NCI-H1417 (cell line): ENCODE data around the gene SLC17A5.
"Not testable (repeated sequence)": the region's sequence is repeated elsewhere in the genome, so short reads cannot be mapped to it uniquely, and the experiment has no call there.

Source experiments
- DNase-seq, 3 experiments: peaks; one replicate each; lab custom pipeline; 2025; lab: John Stamatoyannopoulos, UW

SLC17A5 gene, protein sequence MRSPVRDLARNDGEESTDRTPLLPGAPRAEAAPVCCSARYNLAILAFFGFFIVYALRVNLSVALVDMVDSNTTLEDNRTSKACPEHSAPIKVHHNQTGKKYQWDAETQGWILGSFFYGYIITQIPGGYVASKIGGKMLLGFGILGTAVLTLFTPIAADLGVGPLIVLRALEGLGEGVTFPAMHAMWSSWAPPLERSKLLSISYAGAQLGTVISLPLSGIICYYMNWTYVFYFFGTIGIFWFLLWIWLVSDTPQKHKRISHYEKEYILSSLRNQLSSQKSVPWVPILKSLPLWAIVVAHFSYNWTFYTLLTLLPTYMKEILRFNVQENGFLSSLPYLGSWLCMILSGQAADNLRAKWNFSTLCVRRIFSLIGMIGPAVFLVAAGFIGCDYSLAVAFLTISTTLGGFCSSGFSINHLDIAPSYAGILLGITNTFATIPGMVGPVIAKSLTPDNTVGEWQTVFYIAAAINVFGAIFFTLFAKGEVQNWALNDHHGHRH

DNA sequence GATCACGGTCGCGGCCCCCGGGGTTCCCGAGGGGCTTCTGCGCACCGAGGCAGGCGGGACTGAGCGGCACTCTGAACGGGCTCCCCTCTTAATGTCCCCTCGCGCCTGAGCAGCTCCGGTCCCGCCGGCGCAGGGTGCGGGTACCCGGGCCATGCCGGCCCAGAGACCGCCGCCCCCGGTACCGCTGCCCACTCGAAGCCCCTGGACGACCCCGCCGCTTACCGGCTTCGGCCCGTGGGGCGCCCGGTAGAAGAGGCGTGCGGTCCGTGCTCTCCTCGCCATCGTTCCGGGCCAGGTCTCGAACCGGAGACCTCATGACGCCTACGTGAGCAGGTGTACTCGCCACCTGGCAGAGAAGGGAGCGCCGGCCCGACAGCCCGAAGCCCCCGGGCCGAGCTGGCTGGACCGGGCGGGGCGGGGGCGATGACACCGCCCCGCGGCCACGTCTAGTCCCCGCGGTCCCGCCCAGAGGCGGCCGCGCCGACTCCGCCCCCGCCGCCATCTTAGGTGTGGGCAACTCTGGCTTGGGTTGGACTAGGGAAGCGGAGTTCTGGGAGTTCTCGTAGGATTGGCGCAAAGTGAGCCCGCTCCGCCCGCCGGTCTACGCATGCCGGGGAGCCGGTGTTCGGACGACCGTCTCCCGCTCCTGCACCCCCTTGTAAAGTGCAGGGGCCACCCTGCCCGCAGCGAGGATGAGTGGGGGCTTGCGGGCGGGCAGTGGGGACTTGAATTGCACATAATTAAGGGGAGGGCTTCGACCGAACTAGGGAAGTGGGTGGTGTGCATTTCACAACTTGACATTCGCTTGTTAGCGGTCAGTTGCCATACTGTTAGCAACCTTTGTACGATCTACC lies at the start of gene SLC17A5:
Gene SLC17A5 (minus strand): TSS at position 422 of the 854 bp plus-strand sequence. CDS start 106 bp downstream, at position 316.
- peak; percentile 93 to 97 (median 95) for DNase-seq

DNA sequence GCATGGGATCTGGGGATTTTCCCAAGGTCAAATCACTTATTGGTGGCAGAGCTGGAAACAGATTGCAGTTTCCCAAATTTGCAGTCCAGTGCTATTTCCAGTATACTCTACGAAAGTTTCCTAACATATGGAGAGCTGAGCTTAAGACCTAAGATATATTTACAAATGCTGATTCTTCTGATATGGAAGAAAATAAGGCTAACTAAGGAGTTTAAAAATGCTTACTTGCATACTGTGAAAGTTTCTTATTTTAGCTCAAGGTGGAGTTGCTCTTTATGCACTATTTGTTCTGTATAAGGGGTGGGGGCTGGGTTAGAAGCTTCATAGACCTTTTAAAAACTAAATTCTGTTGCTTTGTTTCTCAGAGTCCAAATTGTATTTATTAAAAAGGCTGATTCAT lies 49.7 kb upstream of the SLC17A5 start:
- DNase-seq: no peak

DNA sequence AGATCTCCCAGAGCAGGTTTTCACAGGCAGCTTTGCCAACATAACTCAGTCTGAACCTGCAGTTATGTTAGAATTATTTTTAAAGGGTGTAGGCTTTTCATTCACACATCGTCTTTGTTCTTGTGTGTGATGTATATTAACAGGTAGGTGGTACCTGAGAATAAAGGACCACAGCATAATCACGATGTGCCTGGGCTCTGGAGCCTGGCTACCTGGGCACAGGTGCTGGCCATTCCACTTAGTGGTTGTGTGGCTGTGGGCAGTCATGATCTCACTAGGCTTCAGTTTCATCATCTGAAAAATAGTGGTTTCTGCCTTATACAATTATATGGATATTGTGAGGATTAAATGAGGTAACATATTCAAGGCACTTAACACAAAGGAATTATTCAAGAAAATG lies 48.7 kb upstream of the SLC17A5 start:
- no peak for DNase-seq

DNA sequence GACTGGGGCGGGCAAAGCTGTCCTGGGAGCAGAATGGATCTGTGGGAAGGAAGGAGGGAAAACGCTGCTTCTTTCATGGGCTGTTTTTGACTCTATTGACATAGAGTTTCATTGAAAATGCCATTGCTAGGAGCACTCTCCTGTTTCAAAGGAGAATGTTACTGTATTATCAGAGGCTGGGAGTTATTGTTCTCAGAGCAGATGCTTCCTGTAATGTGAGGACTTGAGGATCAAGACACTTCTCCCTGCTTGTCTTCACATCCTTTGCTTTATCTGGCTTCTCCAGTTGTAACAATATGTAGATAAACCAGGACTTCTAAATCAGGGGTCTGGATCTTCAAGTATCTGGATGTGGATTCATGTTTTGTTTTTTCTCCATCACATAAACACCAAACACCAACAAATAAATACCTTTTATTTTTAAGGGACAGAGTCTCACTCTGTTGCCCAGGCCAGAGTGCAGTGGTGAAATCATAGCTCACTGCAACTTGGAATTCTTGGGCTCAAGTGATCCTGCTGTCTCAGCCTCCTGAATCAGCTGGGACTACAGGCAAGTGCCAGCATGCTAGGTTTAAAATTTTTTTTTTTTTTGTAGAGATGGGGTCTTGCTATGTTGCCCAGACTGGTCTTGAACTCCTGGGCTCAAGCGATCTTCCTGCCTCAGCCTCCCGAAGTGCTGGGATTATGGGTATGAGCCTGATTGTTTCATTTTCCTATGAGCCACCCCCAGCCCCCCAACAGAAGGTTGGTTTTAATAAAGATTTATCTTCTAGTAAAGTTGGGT lies 46.1 kb upstream of the SLC17A5 start:
- peak in 1 of 3 experiments; percentile 1 for DNase-seq

DNA sequence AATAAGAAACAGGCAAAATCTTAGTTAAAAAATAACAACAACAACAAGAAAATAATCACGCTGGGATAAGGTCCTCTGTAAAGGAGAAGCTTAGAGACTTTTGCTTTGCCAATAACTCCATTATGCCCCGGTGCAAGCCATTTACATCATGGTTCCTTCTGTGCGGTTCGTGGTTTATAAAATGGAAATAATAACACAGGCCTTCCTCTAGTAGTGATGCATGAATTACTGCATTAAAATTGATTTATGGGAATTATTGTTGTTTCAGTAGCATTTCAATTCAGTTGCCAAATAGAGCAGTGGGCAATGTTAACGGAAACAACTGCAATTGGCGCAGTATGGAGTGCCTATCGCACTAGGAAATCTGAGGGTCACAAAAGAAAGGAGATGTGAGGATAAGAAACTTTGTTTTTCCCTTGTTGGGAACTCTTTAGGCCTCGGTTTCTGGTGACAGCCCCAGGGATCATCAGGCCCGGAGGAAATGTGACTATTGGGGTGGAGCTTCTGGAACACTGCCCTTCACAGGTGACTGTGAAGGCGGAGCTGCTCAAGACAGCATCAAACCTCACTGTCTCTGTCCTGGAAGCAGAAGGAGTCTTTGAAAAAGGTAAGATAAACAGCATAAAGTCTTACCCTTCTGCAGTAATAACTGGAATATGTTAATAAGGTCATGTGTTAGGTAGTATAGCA lies 43.3 kb upstream of the SLC17A5 start:
- no peak for DNase-seq

DNA sequence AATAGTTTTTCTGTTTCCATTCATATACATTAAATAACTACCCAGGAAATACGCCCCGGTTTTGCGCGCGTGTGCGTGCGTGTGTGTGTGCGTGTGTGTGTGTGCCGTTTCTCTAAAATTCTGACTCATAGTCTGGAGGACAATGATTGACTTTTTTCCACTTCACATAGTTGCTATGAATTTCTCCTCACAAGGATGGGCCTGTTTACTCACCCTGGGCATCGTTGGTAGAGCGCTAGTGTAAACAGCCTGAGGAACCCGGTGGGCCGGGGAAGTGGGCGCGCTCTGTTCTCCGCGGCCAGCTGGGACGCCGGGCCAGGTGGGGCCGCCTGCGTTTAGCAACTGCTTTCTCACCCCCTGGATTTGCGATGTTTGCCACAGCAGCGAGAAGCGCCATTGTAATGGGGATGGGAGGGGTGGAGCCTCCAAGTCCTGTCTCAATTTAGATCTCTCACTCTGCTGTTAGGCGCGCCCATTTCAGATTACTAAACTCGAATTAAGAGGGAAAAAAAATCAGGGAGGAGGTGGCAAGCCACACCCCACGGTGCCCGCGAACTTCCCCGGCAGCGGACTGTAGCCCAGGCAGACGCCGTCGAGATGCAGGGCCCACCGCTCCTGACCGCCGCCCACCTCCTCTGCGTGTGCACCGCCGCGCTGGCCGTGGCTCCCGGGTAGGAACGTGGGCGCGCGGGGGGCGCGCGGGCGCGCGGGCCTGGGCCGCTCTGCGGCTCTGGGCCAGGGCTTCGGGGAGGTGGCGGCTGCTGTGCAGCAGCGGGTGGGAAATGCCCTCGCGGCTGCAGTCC lies 42.0 kb upstream of the SLC17A5 start, which contains the start of gene CD109:
Gene CD109 (plus strand): TSS at position 585 of the 803 bp plus-strand sequence. CDS start 13 bp downstream, at position 598.
- DNase-seq: peak in 2 of 3 experiments; percentile 67 to 73

DNA sequence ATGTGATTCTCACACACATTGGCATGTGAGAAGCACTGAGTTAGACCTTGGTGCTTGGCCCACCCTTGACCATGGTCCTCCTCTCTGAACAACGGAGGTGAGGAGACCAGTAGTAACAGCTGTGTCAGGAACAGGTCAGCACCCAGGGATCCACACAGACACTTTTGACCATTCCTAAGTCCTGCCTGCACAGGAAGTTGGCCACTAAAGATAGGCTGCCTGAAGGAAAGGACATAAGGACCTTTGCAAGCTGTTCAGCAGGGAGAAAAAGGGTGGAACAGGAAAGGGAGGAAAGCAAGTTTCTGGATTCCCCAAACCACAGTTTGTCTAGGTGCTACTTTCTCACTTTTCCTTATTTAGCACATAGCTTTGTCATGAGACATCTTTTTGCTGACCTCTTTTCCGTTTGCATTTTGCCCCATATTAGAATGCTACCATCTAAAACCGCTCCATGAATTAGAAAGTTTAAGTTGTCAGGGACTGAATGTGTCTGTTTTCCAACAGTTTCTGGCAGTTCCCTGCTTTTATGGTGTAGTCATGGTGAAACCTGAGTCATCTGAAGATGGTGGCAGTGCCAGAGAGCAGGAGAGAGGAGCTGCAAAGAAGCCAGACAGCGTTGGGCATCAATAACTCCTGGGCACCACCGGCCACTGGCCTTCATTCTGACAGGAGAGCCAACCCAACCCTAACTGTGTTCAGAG lies 41.1 kb upstream of the SLC17A5 start:
- DNase-seq: peak in 1 of 3 experiments; percentile 47

DNA sequence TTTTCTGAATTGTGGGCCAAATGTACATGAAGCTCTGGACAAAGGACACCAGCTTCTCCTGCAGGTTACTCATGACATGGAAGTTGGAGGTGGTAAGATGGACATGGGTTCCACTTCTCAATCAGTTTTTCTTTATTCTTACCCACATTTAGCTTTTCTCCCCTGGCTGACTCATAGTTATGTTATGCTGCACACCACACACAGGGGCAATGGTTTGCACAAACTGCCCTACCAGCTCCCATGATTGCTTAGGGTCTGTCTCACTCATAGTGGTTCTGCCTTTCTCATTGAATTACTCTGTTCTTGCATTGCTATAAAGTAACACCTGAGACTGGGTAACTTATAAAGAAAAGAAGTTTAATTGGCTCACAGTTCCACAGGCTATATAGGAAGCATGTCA lies 37.7 kb upstream of the SLC17A5 start:
- no peak for DNase-seq

DNA sequence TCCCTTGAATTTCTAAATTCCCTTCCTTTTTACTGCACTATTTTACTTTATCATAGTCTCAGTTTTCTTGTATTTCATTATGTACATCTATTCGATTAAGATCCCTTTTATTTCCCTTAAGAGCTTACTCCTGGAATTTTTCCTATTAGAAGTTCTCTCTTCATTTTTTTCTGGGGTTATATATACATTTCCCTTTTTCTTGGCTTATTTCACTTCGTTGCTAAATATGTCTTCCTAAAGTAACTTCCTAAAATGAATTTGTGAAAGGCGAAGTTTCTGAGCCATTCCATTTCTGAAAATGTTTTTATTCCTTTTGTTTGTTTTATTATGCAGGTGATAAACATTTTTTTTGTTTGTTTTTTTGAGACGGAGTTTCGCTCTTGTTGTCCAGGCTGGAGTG lies 36.3 kb upstream of the SLC17A5 start:
- DNase-seq: no peak

DNA sequence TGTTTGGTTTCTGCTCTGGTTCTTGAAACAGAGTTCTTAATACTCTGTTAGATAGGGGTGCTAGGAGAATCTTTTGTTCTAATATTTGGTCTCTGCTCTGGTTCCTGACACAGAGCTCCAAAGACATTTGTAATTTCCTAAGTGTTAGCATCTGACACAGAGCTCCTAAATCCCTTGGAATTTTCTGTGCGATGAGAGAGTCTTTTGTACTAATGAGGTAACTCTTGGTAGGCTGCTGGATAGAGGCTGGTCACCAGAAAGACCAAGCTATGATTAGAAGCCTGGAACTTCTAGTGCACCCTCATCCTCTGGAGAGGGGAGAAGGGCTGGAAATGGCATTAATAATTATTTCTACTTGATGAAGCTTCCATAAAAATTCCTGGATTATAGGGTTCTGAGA lies 34.6 kb upstream of the SLC17A5 start:
- no peak for DNase-seq

DNA sequence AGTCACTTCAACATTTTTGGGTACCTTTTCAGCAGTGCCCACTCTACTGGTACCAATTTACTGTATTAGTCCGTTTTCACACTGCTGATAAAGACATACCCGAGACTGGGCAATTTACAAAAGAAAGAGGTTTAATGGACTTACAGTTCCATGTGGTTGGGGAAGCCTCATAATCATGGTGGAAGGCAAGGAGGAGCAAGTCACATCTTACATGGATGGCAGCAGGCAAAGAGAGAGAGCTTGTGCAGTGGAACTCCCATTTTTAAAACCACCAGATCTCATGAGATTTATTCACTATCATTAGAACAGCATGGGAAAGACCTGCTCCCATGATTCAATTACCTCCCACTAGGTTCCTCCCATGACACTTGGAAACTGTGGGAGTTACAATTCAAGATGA lies 29.8 kb upstream of the SLC17A5 start:
- not testable (repeated sequence) for DNase-seq

DNA sequence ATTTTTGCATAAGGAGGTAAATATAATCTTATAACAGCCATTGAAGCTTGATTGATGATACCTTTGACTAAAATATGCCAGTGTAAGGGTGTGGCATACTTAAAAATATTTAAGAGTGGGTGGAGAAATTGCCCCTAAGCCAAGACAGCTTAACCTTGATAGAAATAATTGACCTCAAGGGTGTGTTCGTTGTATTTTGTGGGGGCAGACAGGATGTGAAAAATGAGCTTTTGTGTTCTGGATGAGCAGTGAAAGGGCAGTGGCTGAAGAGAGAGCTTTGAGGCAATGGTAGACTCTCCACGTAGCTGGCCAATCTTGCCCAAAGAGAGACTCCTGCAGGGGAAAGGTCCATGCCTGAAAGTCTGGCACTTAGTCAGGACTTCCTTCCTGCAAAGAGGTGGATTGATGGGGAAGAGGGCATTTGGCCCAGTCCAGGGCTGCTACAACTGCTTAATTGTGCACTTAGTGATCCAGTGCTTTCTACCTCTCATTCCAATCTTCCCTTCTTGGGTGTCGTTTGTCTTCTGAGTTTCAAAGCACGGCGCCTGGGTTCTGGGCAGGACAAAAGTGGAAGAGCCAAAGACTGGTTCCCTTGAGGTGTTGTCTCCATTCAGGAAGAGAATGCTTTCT lies 26.6 kb upstream of the SLC17A5 start:
- no peak for DNase-seq

DNA sequence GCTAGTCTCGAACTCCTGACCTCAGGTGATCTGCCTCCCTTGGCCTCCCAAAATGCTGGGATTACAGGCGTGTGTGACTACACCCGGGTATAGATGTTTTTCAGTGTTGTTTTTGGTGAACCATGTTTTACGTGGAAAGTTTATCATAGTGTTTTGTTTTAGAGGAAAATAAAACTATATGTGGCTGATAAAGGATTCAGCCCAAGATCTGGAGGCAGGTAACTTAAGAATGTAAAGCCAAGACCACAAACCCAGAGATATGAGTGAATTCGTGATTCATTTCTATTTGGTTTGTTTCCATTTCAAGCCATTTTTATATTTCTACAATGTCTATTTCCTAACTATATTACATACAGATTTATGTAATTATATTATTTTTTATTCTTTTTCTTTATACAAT lies 26.1 kb upstream of the SLC17A5 start:
- not testable (repeated sequence) for DNase-seq

DNA sequence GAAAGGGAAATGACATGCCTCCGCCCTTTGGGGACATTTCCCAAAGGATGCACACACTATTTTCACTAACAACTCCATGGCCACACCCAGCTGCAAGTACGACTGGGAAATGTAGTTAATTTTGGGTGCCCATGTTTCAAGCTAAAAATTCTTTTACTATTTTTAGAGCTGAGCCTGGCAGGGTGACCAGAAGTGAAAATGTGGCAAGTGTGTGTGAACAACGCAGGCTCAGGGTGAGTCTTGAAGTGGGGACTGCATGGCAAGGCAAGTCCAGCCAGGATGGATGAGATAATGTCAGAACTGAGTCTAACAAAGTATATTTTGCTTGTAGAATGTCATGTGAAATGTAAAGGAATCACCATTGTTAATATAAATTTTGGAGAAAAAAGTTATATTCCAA lies 25.2 kb upstream of the SLC17A5 start:
- DNase-seq: no peak

DNA sequence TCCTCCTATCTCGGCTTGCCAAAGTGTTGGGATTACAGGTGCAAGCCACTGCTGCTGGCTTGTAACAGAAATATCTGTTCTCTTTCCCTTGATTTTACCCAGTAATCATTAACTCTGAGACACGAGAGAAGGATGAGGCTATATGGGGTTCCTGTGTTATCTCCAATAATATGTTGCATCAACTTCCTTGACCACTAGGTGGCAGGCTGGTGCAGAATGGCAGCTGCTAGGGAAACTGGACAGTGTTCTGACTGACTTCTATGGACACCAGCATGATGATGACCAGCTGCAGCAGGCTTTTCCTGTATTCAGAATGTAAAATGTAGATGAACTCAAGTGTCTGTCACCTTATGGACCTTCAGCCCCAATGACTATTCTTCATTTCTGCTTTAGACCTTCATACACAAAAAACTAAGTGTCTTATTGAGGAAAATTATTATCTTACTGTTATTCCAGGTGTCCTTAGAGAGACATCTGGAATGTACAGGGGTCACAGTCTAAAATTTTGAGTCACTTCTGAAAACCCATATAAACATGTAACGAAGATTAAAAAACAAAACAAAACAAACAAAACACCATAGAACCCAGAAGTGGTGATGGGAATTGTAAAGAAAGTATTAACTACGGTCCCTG lies 21.8 kb upstream of the SLC17A5 start:
- peak; percentile 50 to 84 (median 71) for DNase-seq

DNA sequence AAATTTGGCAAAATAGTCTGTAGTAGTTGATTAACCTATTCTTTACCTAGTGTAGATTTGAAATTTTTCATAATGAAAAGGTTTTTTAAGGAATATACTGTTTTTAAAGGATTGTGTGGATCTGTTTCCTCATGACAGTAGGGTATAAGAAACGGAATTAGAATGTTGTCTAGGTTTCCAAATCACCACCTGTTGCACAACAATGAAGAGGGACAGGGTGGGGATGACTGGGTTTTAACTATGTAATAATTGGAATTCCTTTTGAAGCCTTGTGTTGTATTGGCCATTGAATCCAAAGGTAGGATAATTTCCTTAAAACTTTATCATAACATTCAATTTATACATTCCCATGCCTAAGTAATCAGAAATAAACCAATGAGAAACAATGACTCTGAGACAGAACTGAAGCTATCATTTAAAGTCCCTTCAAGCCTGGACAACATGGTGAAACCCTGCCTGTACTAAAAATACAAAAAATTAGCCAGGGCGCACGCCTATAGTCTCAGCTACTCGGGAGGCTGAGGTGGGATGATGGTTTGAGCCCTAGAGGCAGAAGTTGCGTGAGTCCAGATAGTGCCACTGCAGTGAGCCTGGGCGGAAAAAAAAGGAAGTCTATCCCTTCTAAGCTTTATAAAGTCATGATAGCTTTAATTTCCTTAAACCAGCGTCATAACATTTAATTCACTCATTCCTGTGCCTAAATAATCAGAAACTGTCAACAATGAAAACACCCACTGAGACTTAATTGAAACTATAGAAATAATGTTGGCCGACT lies 18.3 kb upstream of the SLC17A5 start:
- no peak for DNase-seq

DNA sequence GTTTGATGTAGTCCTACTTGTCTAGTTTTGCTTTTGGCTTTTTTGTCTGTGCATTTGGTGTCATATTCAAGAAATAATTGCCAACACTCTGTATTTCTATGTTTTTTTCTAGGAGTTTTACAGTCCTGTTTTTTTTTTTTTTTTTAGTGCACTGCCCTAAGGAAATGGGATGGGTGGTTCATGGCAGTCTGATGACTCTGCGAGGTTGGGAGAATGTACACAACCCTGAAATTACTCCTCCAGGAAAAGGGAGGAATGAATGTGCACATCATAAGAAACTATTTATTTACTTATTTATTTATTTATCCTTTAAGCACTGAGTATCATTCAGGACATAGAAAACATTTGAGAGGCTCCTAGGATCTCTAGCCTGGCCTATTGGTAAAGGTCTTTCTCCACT lies 15.2 kb upstream of the SLC17A5 start:
- DNase-seq: no peak

DNA sequence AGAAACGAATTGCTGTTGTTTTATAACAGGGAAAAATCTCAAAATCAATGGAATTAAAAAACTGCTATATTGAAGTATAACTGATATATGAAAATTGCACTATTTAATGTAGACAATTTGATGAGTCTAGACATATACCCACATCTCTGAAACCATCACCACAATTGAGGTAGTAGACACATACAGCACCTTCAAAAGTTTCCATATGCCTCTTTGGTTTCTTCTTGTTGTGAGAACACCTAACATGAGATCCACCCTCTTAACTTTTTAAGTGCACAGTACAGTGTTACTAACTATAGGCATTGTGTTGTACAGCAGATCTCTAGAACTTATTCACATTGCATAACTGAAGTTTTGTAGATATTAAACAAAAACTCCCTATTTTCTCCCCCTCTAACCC lies 14.0 kb upstream of the SLC17A5 start:
- DNase-seq: no peak
